K562 (cell line): ENCODE measurements around the gene PSMB7. TPM values are rescaled to one million over a fixed set of nuclear protein-coding genes. Genes with fewer than 3 reads are reported as not detected.

Source experiments
- CTBP1 ChIP-seq: fragments of 450-650 bp; IDR thresholded peaks from 2 replicates; pipeline ENCODE4 v1.6.1; 2016; ENCODE audit warnings: borderline replicate concordance
- HDAC6 ChIP-seq: IDR thresholded peaks from 2 replicates; pipeline ENCODE4 v1.6.1; 2012; ENCODE audit warnings: low read depth, mild to moderate bottlenecking, control low read depth, inconsistent platforms, low read length, moderate library complexity
- HNRNPL ChIP-seq: fragments of 200-400 bp; formaldehyde crosslinking; IDR thresholded peaks from 2 replicates; pipeline ENCODE4 v1.6.1; 2017; ENCODE audit warnings: low read depth, mild to moderate bottlenecking, low read length
- NBN ChIP-seq: fragments of 450-650 bp; IDR thresholded peaks from 2 replicates; pipeline ENCODE4 v1.6.1; 2016; ENCODE audit warnings: low read depth, mild to moderate bottlenecking
- PRPF4 ChIP-seq: fragments of 200-400 bp; formaldehyde crosslinking; IDR thresholded peaks from one replicate; pipeline ENCODE4 v1.6.1; 2017; ENCODE audit warnings: low read length, low read depth, mild to moderate bottlenecking; ENCODE audit not compliant: insufficient read depth, poor library complexity, severe bottlenecking
- SMAD1 ChIP-seq: fragments of 150-350 bp; IDR thresholded peaks from 2 replicates; pipeline ENCODE4 v1.6.1; 2014; ENCODE audit warnings: low read length, low read depth; ENCODE audit not compliant: partially characterized antibody
- SNRNP70 ChIP-seq: fragments of 200-400 bp; formaldehyde crosslinking; optimal IDR thresholded peaks from 2 replicates; pipeline ENCODE3; 2017; ENCODE audit warnings: low read depth, low read length
- SOX6 ChIP-seq: fragments of 450-650 bp; IDR thresholded peaks from 2 replicates; pipeline ENCODE4 v1.6.1; 2014; ENCODE audit warnings: mild to moderate bottlenecking
- U2AF2 ChIP-seq: fragments of 200-400 bp; formaldehyde crosslinking; optimal IDR thresholded peaks from 2 replicates; pipeline ENCODE3; 2017; ENCODE audit warnings: low read depth, mild to moderate bottlenecking, low read length
- YY1 ChIP-seq, 3 experiments: IDR thresholded peaks; 2 replicates each; pipeline ENCODE4 v1.6.1; 2011; ENCODE audit warnings: low read length in 2 of 3, mild to moderate bottlenecking in 2 of 3, moderate library complexity in 2 of 3, borderline replicate concordance in 1 of 3, control low read depth in 1 of 3, low read depth in 1 of 3; ENCODE audit not compliant: insufficient read depth in 3 of 3, insufficient replicate concordance in 2 of 3, control insufficient read depth in 1 of 3, insufficient read length in 1 of 3; ENCODE audit errors: extremely low read depth in 1 of 3
- ZNF165 ChIP-seq: fragments of 250-450 bp; sonication (Bioruptor Pico); IDR thresholded peaks from 2 replicates; pipeline ENCODE4 v1.4.0; 2020; ENCODE audit warnings: borderline replicate concordance
- ZNF174 ChIP-seq: fragments of 250-450 bp; sonication (Bioruptor Pico); IDR thresholded peaks from 2 replicates; pipeline ENCODE4 v1.4.0; 2020; ENCODE audit warnings: mild to moderate bottlenecking
- ZNF586 ChIP-seq: fragments of 450-650 bp; formaldehyde crosslinking; conservative IDR thresholded peaks from 2 replicates; pipeline ENCODE4 v1.4.0; 2020; ENCODE audit warnings: mild to moderate bottlenecking, moderate library complexity
- polyA plus RNA-seq, 8 experiments: library from polyadenylated mRNA; depleted of rRNA in 4 of 8; stranded (reverse) in 5 of 8; unstranded in 3 of 8; fragments of >200 nt; fragmentation: Nextera tagmentation in 2 of 8; fragmentation: Illumina TruSeq in 1 of 8; extraction: Ambion mirVana in 2 of 8; extraction: Trizol in 1 of 8; gene quantifications; 2 replicates each; pipeline versions ENCODE4 v1.2.1 to v1.2.3, GENCODE V29; 2011 to 2014; ENCODE audit warnings: inconsistent platforms in 1 of 8, missing spikeins in 1 of 8
- total RNA-seq, 7 experiments: library from RNA; depleted of rRNA in 6 of 7; stranded (reverse); fragments of >200 nt in 6 of 7; fragmentation: Illumina TruSeq in 2 of 7; extraction: Trizol in 2 of 7; gene quantifications; 2 replicates each; pipeline versions ENCODE4 v1.2.1 to v1.2.3, GENCODE V29; 2011 to 2021; ENCODE audit warnings: low replicate concordance in 1 of 7
- TF ChIP-seq, protein P1 (sequence below): fragments of 450-650 bp; IDR thresholded peaks from 2 replicates; pipeline ENCODE4 v1.7.1; 2018; ENCODE audit warnings: mild to moderate bottlenecking, low read depth; ENCODE audit not compliant: partially characterized antibody
- TF ChIP-seq, protein P2 (sequence below), 2 experiments: fragments of 450-650 bp in 1 of 2; sonication (generic) in 1 of 2; formaldehyde crosslinking in 1 of 2; IDR thresholded peaks in 1 of 2; conservative IDR thresholded peaks in 1 of 2; 2 replicates each; pipeline versions ENCODE4 v1.6.1 to v1.8.1; 2016 to 2023; ENCODE audit warnings: mild to moderate bottlenecking in 2 of 2, moderate library complexity in 2 of 2, inconsistent platforms in 1 of 2, missing genetic modification reagents in 1 of 2
- TF ChIP-seq, protein P3 (sequence below): fragments of 450-650 bp; IDR thresholded peaks from 2 replicates; pipeline ENCODE4 v1.6.1; 2017; ENCODE audit warnings: mild to moderate bottlenecking, moderate library complexity
- TF ChIP-seq, protein P4 (sequence below), 2 experiments: fragments of 450-650 bp; conservative IDR thresholded peaks; 2 replicates each; pipeline ENCODE4 v1.6.1; 2017; ENCODE audit warnings: mild to moderate bottlenecking in 2 of 2, moderate library complexity in 2 of 2
- TF ChIP-seq, protein P5 (sequence below): sonication (generic); formaldehyde crosslinking; IDR thresholded peaks from 2 replicates; pipeline ENCODE4 v1.8.1; 2022; ENCODE audit warnings: missing genetic modification reagents

Gene PSMB7
- total and polyA plus RNA-seq, 9 of the 15 experiments (the other 6 are each of a cell fraction or from before 2014, with no cell fraction given) = 321 to 978 (median 407) TPM

DNA sequence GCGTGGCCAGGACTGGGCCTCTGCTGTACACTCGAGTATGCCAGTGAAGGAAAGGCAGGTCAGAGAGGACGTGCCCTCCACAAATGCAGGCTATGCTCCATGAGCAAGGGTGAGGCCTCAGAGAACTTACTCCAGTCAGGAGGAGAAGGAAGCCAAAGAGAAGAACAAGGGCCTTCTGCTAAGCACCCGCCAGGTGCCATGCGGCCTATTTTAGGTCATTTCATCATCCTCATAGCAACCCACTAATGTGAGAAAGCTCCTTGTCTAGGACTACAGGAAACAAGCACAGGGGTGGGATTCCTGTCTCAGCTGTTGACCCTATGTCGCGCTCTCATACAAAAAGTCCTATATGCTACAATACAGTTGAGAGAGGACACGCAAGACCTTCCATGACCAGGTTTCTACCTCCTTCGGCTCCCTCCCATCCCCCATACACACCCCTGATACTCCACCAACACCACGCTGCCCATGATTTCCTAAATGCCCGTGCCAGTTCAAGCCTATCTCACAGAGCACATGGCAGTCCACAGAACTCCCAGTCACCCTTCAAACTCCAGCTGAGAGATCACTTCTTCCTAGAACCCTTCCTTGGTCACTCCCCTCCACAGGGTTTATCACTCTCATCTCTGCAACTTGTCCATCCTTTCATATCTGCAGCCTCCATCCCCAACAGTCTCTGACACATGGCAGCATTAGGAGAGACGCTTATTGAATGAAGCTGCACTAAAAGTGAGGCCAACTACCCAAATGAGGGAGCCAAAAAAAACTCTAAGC, 26.8 kb downstream of the PSMB7 start (continued):
- TF ChIP-seq CTBP1 (peak; percentile 95), NBN (peak; percentile 80; the same call in 1 of the 2 replicates), ZNF165 (CRISPR knock-in tag) (no peak), U2AF2 (no peak), SNRNP70 (no peak), SMAD1 (no peak), YY1 (IDR thresholded peaks at IDR 0.05; ENCODE audit: borderline replicate concordance in 1 of 3, control insufficient read depth in 1 of 3, extremely low read depth in 1 of 3, insufficient read depth in 3 of 3, insufficient read length in 1 of 3, insufficient replicate concordance in 2 of 3, low read depth in 1 of 3, low read length in 2 of 3) (no peak), ZNF586 (CRISPR knock-in tag) (no peak), PRPF4 (no peak), HDAC6 (no peak), ZNF174 (CRISPR knock-in tag) (no peak), SOX6 (0 out of 2 replicates have a peak, but pooled peaks have one; percentile 14), HNRNPL (no peak)
- TF ChIP-seq, protein P1, sequence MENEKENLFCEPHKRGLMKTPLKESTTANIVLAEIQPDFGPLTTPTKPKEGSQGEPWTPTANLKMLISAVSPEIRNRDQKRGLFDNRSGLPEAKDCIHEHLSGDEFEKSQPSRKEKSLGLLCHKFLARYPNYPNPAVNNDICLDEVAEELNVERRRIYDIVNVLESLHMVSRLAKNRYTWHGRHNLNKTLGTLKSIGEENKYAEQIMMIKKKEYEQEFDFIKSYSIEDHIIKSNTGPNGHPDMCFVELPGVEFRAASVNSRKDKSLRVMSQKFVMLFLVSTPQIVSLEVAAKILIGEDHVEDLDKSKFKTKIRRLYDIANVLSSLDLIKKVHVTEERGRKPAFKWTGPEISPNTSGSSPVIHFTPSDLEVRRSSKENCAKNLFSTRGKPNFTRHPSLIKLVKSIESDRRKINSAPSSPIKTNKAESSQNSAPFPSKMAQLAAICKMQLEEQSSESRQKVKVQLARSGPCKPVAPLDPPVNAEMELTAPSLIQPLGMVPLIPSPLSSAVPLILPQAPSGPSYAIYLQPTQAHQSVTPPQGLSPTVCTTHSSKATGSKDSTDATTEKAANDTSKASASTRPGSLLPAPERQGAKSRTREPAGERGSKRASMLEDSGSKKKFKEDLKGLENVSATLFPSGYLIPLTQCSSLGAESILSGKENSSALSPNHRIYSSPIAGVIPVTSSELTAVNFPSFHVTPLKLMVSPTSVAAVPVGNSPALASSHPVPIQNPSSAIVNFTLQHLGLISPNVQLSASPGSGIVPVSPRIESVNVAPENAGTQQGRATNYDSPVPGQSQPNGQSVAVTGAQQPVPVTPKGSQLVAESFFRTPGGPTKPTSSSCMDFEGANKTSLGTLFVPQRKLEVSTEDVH = peak; percentile 25
- TF ChIP-seq, protein P2, sequence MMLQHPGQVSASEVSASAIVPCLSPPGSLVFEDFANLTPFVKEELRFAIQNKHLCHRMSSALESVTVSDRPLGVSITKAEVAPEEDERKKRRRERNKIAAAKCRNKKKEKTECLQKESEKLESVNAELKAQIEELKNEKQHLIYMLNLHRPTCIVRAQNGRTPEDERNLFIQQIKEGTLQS (IDR thresholded peaks at IDR 0.05) = peak; percentile 66
- TF ChIP-seq, protein P2 (CRISPR knock-in tag; conservative IDR thresholded peaks at IDR 0.05) = no peak
- TF ChIP-seq, protein P3, sequence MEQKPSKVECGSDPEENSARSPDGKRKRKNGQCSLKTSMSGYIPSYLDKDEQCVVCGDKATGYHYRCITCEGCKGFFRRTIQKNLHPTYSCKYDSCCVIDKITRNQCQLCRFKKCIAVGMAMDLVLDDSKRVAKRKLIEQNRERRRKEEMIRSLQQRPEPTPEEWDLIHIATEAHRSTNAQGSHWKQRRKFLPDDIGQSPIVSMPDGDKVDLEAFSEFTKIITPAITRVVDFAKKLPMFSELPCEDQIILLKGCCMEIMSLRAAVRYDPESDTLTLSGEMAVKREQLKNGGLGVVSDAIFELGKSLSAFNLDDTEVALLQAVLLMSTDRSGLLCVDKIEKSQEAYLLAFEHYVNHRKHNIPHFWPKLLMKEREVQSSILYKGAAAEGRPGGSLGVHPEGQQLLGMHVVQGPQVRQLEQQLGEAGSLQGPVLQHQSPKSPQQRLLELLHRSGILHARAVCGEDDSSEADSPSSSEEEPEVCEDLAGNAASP = no peak
- TF ChIP-seq, protein P4, sequence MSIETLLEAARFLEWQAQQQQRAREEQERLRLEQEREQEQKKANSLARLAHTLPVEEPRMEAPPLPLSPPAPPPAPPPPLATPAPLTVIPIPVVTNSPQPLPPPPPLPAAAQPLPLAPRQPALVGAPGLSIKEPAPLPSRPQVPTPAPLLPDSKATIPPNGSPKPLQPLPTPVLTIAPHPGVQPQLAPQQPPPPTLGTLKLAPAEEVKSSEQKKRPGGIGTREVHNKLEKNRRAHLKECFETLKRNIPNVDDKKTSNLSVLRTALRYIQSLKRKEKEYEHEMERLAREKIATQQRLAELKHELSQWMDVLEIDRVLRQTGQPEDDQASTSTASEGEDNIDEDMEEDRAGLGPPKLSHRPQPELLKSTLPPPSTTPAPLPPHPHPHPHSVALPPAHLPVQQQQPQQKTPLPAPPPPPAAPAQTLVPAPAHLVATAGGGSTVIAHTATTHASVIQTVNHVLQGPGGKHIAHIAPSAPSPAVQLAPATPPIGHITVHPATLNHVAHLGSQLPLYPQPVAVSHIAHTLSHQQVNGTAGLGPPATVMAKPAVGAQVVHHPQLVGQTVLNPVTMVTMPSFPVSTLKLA (conservative IDR thresholded peaks at IDR 0.05) = peak; percentile 59 to 82
- TF ChIP-seq, protein P5, sequence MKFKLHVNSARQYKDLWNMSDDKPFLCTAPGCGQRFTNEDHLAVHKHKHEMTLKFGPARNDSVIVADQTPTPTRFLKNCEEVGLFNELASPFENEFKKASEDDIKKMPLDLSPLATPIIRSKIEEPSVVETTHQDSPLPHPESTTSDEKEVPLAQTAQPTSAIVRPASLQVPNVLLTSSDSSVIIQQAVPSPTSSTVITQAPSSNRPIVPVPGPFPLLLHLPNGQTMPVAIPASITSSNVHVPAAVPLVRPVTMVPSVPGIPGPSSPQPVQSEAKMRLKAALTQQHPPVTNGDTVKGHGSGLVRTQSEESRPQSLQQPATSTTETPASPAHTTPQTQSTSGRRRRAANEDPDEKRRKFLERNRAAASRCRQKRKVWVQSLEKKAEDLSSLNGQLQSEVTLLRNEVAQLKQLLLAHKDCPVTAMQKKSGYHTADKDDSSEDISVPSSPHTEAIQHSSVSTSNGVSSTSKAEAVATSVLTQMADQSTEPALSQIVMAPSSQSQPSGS (CRISPR knock-in tag) = no peak
